WTC11 (cell line): Measurements from ENCODE around the gene SAYSD1. TPM values are rescaled to one million over a fixed set of nuclear protein-coding genes. Genes with fewer than 3 reads are reported as not detected.

Experiments
- ATAC-seq: fragments of 200-7000 bp; cut with Tn5 transposase; 2 replicates; pipeline ENCODE4 v1.10.0; 2021; ENCODE audit warnings: mild to moderate bottlenecking, moderate library complexity
- CTCF ChIA-PET: fragments of 300-600 bp; sonication (Branson Sonifier 250); formaldehyde crosslinking; loops from one replicate; lab custom pipeline; 2021; ENCODE audit warnings: antibody characterized with exemption; lab: Charles Lee
- POLR2A ChIA-PET: fragments of 350-600 bp; sonication (Branson Sonifier 250); formaldehyde crosslinking; loops from one replicate; lab custom pipeline; 2021; ENCODE audit warnings: antibody characterized with exemption; lab: Charles Lee
- DNase-seq: peaks from one replicate; pipeline ENCODE4 v3.0.0; 2021; ENCODE audit warnings: low spot score
- H3K27ac Mint-ChIP-seq: 2 replicates; pipeline ENCODE4 v1.8.0; 2021; ENCODE audit warnings: mixed read lengths
- H3K27me3 Mint-ChIP-seq: 2 replicates; pipeline ENCODE4 v1.8.0; 2021; ENCODE audit warnings: low read depth, mild to moderate bottlenecking, moderate library complexity, mixed read lengths
- H3K36me3 Mint-ChIP-seq: 2 replicates; pipeline ENCODE4 v1.8.0; 2021; ENCODE audit warnings: mixed read lengths
- H3K4me1 Mint-ChIP-seq: 2 replicates; pipeline ENCODE4 v1.8.0; 2022; ENCODE audit warnings: mixed read lengths
- H3K4me3 Mint-ChIP-seq: 2 replicates; pipeline ENCODE4 v1.8.0; 2021; ENCODE audit warnings: mild to moderate bottlenecking, moderate library complexity, mixed read lengths
- H3K9me3 Mint-ChIP-seq: 2 replicates; pipeline ENCODE4 v1.8.0; 2021; ENCODE audit warnings: mixed read lengths
- AR ChIP-seq: fragments of 250-450 bp; sonication (Bioruptor Pico); IDR thresholded peaks from 2 replicates; pipeline ENCODE4 v1.9.0; 2021; ENCODE audit warnings: mild to moderate bottlenecking
- ATF1 ChIP-seq: sonication (generic); formaldehyde crosslinking; IDR thresholded peaks from 2 replicates; pipeline ENCODE4 v1.8.1; 2023; ENCODE audit warnings: mild to moderate bottlenecking, moderate library complexity, missing genetic modification reagents
- ERG ChIP-seq: fragments of 250-450 bp; sonication (Bioruptor Pico); IDR thresholded peaks from 2 replicates; pipeline ENCODE4 v1.8.0; 2021; ENCODE audit warnings: mild to moderate bottlenecking
- FOXK1 ChIP-seq: sonication (generic); formaldehyde crosslinking; IDR thresholded peaks from 2 replicates; pipeline ENCODE4 v1.8.0; 2022; ENCODE audit warnings: mild to moderate bottlenecking, moderate library complexity, missing genetic modification reagents
- HMGXB4 ChIP-seq: sonication (generic); formaldehyde crosslinking; IDR thresholded peaks from 2 replicates; pipeline ENCODE4 v1.8.1; 2023; ENCODE audit warnings: mild to moderate bottlenecking, moderate library complexity, missing genetic modification reagents
- IRF1 ChIP-seq: sonication (generic); formaldehyde crosslinking; IDR thresholded peaks from 2 replicates; pipeline ENCODE4 v1.8.0; 2023; ENCODE audit warnings: missing genetic modification reagents
- IRF2 ChIP-seq: sonication (generic); formaldehyde crosslinking; IDR thresholded peaks from 2 replicates; pipeline ENCODE4 v1.8.0; 2022; ENCODE audit warnings: low read depth, missing genetic modification reagents, borderline replicate concordance
- JAZF1 ChIP-seq: fragments of 250-450 bp; sonication (Bioruptor Pico); IDR thresholded peaks from 2 replicates; pipeline ENCODE4 v1.9.0; 2021; ENCODE audit warnings: moderate library complexity, mild to moderate bottlenecking, inconsistent platforms
- KAT7 ChIP-seq: sonication (generic); formaldehyde crosslinking; IDR thresholded peaks from 2 replicates; pipeline ENCODE4 v1.8.1; 2023; ENCODE audit warnings: missing genetic modification reagents, mild to moderate bottlenecking, borderline replicate concordance
- MAX ChIP-seq: sonication (generic); formaldehyde crosslinking; IDR thresholded peaks from 2 replicates; pipeline ENCODE4 v1.8.0; 2022; ENCODE audit warnings: mild to moderate bottlenecking, missing genetic modification reagents
- NFE2L1 ChIP-seq: sonication (generic); formaldehyde crosslinking; IDR thresholded peaks from 2 replicates; pipeline ENCODE4 v1.8.1; 2023; ENCODE audit warnings: missing genetic modification reagents
- RELA ChIP-seq: sonication (generic); formaldehyde crosslinking; IDR thresholded peaks from 2 replicates; pipeline ENCODE4 v1.8.1; 2022; ENCODE audit warnings: missing genetic modification reagents, mild to moderate bottlenecking, borderline replicate concordance
- RORB ChIP-seq: fragments of 250-450 bp; sonication (Bioruptor Pico); IDR thresholded peaks from 2 replicates; pipeline ENCODE4 v1.9.0; 2021; ENCODE audit warnings: mild to moderate bottlenecking
- TEAD4 ChIP-seq: sonication (generic); formaldehyde crosslinking; IDR thresholded peaks from 2 replicates; pipeline ENCODE4 v1.8.0; 2022; ENCODE audit warnings: mild to moderate bottlenecking, missing genetic modification reagents
- ZBTB21 ChIP-seq: sonication (generic); formaldehyde crosslinking; IDR thresholded peaks from 2 replicates; pipeline ENCODE4 v1.8.1; 2023; ENCODE audit warnings: mild to moderate bottlenecking, missing genetic modification reagents, borderline replicate concordance
- ZNF121 ChIP-seq: sonication (generic); formaldehyde crosslinking; IDR thresholded peaks from 2 replicates; pipeline ENCODE4 v1.8.0; 2023; ENCODE audit warnings: missing genetic modification reagents
- ZNF138 ChIP-seq: sonication (generic); formaldehyde crosslinking; conservative IDR thresholded peaks from 2 replicates; pipeline ENCODE4 v1.8.1; 2022; ENCODE audit warnings: mild to moderate bottlenecking, moderate library complexity, missing genetic modification reagents
- ZNF281 ChIP-seq: sonication (generic); formaldehyde crosslinking; IDR thresholded peaks from 2 replicates; pipeline ENCODE4 v1.8.0; 2023; ENCODE audit warnings: mild to moderate bottlenecking, missing genetic modification reagents
- ZNF396 ChIP-seq: fragments of 250-450 bp; sonication (Bioruptor Pico); IDR thresholded peaks from 2 replicates; pipeline ENCODE4 v1.8.0; 2021; ENCODE audit warnings: mild to moderate bottlenecking, moderate library complexity, borderline replicate concordance
- ZNF423 ChIP-seq: fragments of 250-450 bp; sonication (Bioruptor Pico); IDR thresholded peaks from 2 replicates; pipeline ENCODE4 v2.1.2; 2022; ENCODE audit warnings: mild to moderate bottlenecking, moderate library complexity
- total RNA-seq: library from RNA; stranded (reverse); gene quantifications from 3 replicates; pipeline ENCODE4 v1.2.3, GENCODE V29; 2021
- TF ChIP-seq, protein P1 (sequence below): sonication (generic); formaldehyde crosslinking; IDR thresholded peaks from 2 replicates; pipeline ENCODE4 v1.8.1; 2023; ENCODE audit warnings: mild to moderate bottlenecking, missing genetic modification reagents, moderate library complexity
- TF ChIP-seq, protein P2 (sequence below): fragments of 250-450 bp; sonication (Bioruptor Pico); IDR thresholded peaks from 2 replicates; pipeline ENCODE4 v2.1.2; 2022; ENCODE audit warnings: mild to moderate bottlenecking, moderate library complexity

The SAYSD1 gene
- total RNA-seq, 1 experiment from 2014 or later, result 7.4 TPM

GRCh38 chr6:39075807-39076622 is 39.0 kb downstream of the SAYSD1 start:
- Mint-ChIP-seq H3K4me3 (no peak overlapping the region), H3K36me3 (no peaks in the 10 kb centered on the region), H3K4me1 (peaks cover 11% of the 10 kb centered on the region), H3K9me3 (no peaks in the 10 kb centered on the region; the same call in 1 of the 2 replicates), H3K27me3 (no peaks in the 10 kb centered on the region; the same call in 1 of the 2 replicates), H3K27ac (no peak overlapping the region)
- ChIA-PET POLR2A (no interaction called here), CTCF (interaction anchor here (1.0 to 1.6 kb wide), 5 partner anchors 12 to 79 kb away, joined by 3 to 5 read pairs (median 3); no protein-coding TSS in a partner anchor)
- no peak for TF ChIP-seq RELA (CRISPR knock-in tag)
- TF ChIP-seq FOXK1 (CRISPR knock-in tag), result no peak
- no peak for TF ChIP-seq MAX (CRISPR knock-in tag)
- no peak for TF ChIP-seq RORB (CRISPR knock-in tag)
- TF ChIP-seq IRF2, result no peak
- TF ChIP-seq ZNF281 (CRISPR knock-in tag), result no peak
- TF ChIP-seq ZNF396 (CRISPR knock-in tag), result no peak
- TF ChIP-seq ZNF423, result no peak
- no peak for ATAC-seq
- no peak for DNase-seq

DNA sequence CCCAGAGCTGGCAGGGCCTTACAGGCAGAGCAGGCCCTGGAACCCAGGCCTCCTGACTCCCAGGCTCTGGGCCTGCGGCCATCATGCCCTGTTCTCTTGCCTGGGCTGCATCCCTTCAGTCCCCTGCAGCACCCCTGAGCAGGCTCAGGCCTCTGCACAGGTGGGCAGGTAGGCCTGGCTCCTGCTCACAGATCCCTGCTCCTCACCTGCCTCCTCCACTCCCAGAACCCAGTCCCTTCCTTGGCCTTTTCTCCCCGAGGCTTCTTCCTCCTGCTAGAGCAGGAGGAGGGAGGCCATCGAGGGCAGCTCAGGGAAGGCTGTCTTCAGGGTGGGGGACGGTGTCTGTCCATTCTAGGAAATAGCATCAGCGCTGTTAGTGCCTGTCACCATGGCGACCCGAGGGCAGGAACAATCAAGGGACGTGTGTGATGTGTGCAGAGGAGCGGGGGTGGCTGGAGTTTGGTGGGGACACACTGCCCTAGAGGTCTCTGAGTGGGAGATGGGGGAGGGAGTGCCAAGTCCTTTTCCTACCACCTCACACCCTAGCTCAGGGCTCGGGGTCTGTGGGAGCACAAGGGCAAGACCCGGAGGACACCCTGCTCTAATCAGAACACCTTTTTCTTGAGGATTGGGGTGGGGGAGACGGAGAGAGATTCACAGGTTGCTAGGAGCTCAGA is 39.8 kb downstream of the SAYSD1 start:
- CTCF ChIA-PET, result interaction anchor here (0.6 to 1.6 kb wide), 6 partner anchors 13 to 769 kb away, joined by 3 to 9 read pairs (median 3); no protein-coding TSS in a partner anchor
- no peak for TF ChIP-seq HMGXB4 (CRISPR knock-in tag)
- TF ChIP-seq ERG (CRISPR knock-in tag), result no peak
- TF ChIP-seq TEAD4 (CRISPR knock-in tag), result no peak
- no peak for TF ChIP-seq NFE2L1 (CRISPR knock-in tag)
- TF ChIP-seq AR (CRISPR knock-in tag), result no peak
- TF ChIP-seq KAT7, result no peak
- no peak for TF ChIP-seq ZNF138 (CRISPR knock-in tag)
- no peak for TF ChIP-seq ZNF121 (CRISPR knock-in tag)
- TF ChIP-seq IRF1 (CRISPR knock-in tag), result no peak
- TF ChIP-seq, protein P1, sequence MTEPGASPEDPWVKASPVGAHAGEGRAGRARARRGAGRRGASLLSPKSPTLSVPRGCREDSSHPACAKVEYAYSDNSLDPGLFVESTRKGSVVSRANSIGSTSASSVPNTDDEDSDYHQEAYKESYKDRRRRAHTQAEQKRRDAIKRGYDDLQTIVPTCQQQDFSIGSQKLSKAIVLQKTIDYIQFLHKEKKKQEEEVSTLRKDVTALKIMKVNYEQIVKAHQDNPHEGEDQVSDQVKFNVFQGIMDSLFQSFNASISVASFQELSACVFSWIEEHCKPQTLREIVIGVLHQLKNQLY (CRISPR knock-in tag), result no peak
- TF ChIP-seq, protein P2, sequence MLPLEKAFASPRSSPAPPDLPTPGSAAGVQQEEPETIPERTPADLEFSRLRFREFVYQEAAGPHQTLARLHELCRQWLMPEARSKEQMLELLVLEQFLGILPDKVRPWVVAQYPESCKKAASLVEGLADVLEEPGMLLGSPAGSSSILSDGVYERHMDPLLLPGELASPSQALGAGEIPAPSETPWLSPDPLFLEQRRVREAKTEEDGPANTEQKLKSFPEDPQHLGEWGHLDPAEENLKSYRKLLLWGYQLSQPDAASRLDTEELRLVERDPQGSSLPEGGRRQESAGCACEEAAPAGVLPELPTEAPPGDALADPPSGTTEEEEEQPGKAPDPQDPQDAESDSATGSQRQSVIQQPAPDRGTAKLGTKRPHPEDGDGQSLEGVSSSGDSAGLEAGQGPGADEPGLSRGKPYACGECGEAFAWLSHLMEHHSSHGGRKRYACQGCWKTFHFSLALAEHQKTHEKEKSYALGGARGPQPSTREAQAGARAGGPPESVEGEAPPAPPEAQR (CRISPR knock-in tag), result no peak
- no peak for TF ChIP-seq ATF1 (CRISPR knock-in tag)
- no peak for TF ChIP-seq ZNF423
- TF ChIP-seq ZBTB21 (CRISPR knock-in tag), result no peak
- no peak for TF ChIP-seq JAZF1
- ATAC-seq (no peak), DNase-seq (no peak)
- Mint-ChIP-seq H3K27ac (no peak overlapping the region), H3K4me1 (peaks cover 11% of the 10 kb centered on the region), H3K27me3 (no peaks in the 10 kb centered on the region; the same call in 1 of the 2 replicates), H3K9me3 (peaks cover 4% of the 10 kb centered on the region), H3K36me3 (no peaks in the 10 kb centered on the region), H3K4me3 (no peak overlapping the region)
- POLR2A ChIA-PET, result no interaction called here
